Measurements from ENCODE around the gene CHPF.

The CHPF gene

DNA sequence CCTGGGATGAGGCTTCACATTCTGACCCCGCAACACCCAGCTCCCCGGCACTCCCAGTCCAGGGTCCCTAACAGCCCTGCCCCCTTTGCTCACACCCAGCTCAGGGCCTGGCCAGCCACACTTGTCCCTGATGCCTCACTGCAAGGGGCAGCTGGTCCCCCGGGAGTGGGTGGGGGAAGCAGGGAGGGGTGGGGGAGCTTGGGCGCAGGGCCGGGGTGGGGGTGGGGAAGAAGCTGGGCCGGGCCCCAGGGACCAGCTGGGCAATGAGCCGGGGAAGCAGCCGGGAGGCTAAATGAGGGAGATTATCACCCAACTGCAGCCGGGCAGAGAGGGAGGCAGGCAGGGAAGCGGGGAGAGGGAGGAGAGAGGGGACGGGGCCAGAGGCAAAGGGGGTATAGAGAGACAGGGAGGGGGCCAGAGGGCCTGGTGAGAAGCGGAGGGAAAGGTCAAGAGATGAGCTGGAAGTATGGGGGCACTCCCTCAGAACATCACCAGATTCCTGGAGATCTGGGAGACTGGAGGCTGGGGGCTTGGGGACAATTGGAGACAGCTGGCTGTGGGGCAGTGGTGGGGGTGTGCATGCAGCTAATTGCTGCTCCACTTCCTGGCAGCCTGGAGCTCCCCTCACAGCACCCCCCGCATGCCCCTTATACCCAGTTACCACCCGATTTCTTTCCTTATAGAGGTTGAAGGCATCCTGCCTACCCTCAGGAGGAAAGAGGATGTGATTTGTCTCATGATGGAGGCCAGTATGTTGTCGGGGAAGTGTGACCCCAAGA lies 31.9 kb downstream of the CHPF start:
- no peak for DNase-seq

GRCh38 chr2:219510512-219511135 lies 33.0 kb downstream of the CHPF start:
- no peak for DNase-seq

- DNase-seq: no peak
These were observed 33.7 kb downstream of the CHPF start for GRCh38 chr2:219509780-219510511.

DNA sequence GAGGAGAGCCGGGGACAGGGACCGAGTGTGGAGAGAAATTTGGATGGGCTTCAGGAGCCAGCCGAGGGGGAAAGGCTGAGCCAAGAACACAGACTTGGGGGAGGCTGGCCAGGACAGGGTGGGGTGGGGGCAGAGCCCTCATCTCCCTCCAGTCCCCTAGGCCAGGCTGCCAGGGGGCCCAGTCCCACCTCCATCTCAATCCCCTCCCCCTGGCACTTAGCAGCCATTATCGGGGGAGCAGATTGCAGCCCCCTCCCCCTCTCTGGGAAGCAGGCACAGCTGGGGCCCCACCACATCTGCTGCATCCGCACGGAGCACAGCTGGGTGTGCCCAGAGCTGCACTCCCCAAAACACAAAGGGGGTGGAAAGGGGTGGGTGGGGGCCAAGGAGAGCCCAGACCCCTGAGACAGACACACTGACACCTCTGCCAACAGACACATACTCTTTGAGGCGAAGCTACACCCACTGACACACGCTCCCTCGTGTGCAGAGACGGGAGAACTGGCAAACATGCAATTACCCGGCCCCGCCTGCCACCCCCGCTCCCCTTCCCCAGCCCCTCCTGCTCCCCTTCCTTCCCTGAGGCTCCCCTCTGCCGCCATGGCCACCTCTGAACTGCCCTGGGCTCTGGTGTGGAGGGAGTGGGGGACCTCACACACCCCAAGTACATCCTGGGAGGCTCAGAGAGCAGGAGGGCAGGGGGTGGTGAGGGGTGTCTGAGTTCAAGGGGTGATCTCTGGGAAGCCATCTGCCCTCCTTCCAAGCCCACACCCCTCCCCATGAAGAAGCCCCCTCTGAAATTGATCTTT lies 34.4 kb downstream of the CHPF start:
- no peak for DNase-seq

- no peak for DNase-seq
These were observed 35.2 kb downstream of the CHPF start for GRCh38 chr2:219508444-219508734.

GRCh38 chr2:219507581-219508443 lies 35.8 kb downstream of the CHPF start:
- DNase-seq: no peak

- DNase-seq: no peak
These were observed 36.6 kb downstream of the CHPF start for GRCh38 chr2:219506802-219507526.

DNA sequence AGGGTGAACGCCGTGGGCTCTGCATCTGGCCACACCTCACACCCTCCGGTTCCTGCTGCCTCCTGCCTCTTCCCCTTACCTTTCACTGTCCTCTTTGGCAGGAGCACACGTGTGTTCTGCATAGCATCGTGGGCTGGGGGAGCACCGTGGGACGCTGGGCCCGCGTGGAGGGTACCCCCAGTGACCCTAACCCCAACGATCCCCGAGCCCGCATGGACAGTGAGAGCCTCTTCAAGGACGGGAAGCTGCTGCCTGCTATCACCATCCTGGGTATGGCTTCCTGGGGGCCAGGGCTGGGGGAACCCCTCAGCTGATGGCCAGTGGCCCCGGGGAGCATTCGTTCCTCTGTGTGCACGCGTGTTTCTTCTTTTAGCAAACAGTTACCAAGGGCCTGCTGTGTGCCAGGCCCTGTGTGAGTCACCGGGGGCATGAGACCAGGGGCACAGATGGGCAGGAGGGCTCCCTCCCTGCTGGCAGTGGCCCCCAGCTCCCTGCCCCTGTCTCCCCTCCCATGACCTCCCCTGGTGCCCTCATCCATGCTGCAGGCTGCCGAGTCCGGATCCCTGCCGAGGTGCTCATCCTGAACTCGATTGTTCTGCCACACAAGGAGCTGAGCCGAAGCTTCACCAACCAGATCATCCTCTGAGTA lies 37.3 kb downstream of the CHPF start:
- no peak for DNase-seq

GRCh38 chr2:219505585-219505984 lies 38.0 kb downstream of the CHPF start:
- no peak for DNase-seq

GRCh38 chr2:219502618-219503017 lies 41.0 kb downstream of the CHPF start:
- DNase-seq: no peak

GRCh38 chr2:219501849-219502248 lies 41.8 kb downstream of the CHPF start:
- no peak for DNase-seq

DNA sequence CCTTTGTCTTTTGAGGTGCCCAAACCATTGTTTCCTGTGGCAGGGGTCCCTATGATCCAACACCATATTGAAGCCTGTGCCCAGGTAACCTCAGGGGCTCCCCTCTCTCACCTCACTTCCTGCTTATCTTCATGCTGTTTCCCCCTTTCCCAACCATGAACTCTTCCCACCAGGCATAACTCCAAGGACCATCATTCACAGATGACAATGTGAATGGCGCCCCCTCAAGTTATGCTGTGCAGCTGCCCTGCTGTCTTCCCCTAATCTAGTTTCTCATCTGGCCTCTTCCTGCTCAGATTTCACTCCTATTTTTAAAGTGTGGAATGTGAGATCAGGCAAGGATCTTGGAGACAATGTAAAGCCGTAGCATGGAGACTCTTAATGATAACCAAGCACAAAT lies 43.5 kb downstream of the CHPF start:
- no peak for DNase-seq

DNA sequence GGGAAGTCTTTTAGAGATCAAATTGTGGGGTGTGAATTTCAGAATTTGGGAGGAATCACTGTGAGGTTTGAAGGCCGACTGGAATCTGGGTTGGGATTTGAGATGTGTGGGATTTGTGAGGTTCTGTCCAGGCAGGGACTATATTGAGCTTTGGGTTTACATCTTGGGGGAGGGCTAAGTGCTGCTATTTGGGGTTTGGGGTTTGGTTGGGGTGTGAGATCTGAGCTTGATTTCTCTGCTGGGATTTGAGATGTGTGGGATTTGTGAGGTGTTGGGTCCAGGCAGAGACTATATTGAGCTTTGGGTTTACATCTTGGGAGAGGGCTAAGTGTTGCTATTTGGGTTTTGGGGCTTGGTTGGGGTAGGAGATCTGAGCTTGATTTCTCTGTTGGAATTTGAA lies 44.1 kb downstream of the CHPF start:
- DNase-seq: no peak

- DNase-seq: no peak
These were observed 44.6 kb downstream of the CHPF start for GRCh38 chr2:219499058-219499307.

- peak; percentile 95 for DNase-seq
These were observed 45.1 kb downstream of the CHPF start, which contains the start of gene GMPPA for GRCh38 chr2:219498280-219499057. TSS of gene GMPPA (plus strand) at chr2:219498891. CDS start at chr2:219499976, 1,085 bp downstream.

- DNase-seq: no peak
These were observed 45.9 kb downstream of the CHPF start for GRCh38 chr2:219497495-219498279.

GRCh38 chr2:219496825-219497494 lies 46.6 kb downstream of the CHPF start:
- no peak for DNase-seq

DNA sequence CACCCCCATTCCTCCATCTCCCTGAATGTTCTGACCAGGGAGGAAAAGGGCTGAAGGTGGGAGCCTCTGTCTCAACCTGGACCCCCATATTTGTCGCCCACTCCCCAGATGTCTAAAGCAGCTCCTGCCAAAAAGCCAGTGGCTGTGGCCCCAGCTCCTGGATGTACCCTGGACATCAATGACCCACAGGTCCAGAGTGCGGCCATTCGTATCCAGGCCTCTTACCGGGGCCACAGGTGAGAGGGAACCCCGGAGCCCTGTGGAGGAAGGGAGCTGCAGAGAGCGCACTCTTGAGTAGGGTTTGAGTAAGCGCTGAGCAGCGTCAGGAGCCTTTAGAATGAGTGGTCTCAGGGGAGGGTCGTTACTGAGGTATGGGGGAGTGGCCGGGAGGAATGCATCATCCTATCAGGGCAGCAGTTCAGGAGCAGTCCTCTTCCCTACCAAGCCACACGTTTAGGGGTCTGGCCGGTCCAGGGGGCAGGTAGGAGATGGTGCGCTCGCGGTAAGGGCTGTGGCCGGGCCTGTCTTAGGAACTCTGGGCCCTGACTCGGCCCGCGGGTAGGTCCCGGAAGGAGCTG lies 47.3 kb downstream of the CHPF start:
- DNase-seq: no peak

Data from NCI-H510A (cell line).